HG03521 (cell line): ENCODE measurements around the gene OLIG1.

Experiments used
- ATAC-seq: cut with Tn5 transposase; IDR thresholded peaks from one replicate; pipeline ENCODE4 v1.9.1; 2021; ENCODE audit warnings: mild to moderate bottlenecking, moderate library complexity; ENCODE audit not compliant: unreplicated experiment

OLIG1 gene

GRCh38 chr21:33089395-33090119 lies 19.6 kb downstream of the OLIG1 start:
- no peak for ATAC-seq

DNA sequence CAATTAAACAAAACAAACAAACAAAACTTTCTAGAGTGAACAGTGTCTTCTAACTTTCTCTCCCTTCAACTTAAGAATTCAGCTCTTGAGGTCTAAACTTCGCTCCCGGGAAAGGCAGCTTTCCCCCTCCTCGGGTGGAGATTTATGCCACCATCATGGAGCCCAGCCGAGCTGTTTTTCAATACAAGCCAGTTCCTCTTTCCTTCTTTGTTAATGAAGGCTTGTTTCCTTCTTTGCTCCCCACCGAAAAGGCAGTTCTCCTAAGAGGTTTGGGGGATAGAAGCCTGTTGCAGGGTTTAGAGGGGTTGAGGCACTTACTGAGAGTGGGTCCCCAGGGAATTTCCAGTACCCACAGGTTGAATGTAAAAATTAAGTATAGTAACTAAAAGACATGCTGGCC lies 26.5 kb downstream of the OLIG1 start:
- ATAC-seq, result no peak

GRCh38 chr21:33099131-33099530 lies 29.2 kb downstream of the OLIG1 start:
- ATAC-seq, result no peak

- ATAC-seq, result no peak
These were observed 31.5 kb downstream of the OLIG1 start for GRCh38 chr21:33101300-33101911.

- ATAC-seq, result no peak
These were observed 35.1 kb downstream of the OLIG1 start for GRCh38 chr21:33105088-33105487.

DNA sequence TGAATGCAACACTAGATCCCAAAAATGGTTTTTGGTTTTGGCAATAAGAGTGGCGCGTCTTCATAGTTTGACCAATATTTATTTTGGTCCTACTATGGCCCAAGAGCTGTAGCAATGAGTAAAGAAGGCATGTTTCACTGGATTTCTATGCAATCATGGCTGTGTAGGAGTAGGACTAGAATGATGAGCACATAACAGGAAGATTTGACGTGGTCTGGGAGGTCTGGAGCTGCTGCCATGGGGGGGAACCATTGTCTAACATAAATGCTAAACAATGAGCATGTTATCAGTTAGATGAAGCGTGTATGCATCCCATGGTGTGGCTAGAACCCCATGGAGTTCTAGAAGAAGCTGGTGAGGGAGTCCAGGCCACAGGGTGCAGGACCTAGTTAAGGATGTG lies 38.3 kb downstream of the OLIG1 start:
- ATAC-seq, result no peak

GRCh38 chr21:33109574-33110339 lies 39.8 kb downstream of the OLIG1 start:
- ATAC-seq, result no peak

GRCh38 chr21:33110340-33110715 lies 40.4 kb downstream of the OLIG1 start:
- no peak for ATAC-seq

DNA sequence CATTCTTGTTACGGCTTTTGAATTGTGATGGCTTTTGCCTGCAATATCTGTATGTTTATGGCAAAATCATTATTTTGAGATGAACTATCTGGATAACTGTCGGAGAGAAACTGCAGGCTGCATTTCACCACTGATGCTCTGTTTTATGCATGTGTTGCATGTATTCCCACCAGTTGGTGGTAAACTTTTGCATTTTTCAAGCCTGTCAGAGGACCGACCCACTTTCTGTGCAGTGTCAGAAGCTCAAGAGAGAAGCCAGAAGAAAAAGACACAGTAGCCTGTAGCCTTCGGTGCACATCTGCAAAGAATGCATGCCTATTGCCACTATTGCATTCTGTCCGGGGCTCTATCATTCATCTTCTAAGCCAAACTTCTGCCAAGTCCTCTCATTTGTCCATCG lies 41.6 kb downstream of the OLIG1 start:
- ATAC-seq, result no peak

DNA sequence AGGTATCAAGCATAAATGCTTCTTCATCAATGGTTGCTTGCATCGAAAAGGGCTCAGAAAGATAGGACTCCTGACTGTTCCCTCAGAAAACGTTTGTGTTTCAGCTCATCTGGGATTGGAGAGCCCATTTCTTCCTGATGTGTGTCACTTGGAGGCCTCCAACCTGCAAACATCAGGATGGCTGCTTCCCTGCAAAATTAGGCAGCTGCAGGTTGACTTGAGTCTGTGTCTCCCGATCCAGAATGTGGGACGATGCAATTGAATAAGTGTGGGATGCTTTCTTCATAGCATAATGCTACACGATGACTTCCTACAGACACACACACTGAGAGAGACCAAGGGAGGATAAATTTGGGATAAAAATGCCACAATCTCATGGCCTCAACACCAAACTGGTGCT lies 42.2 kb downstream of the OLIG1 start:
- ATAC-seq, result no peak

GRCh38 chr21:33112681-33113080 lies 42.7 kb downstream of the OLIG1 start:
- ATAC-seq, result no peak

GRCh38 chr21:33113131-33113530 lies 43.2 kb downstream of the OLIG1 start:
- ATAC-seq, result no peak

DNA sequence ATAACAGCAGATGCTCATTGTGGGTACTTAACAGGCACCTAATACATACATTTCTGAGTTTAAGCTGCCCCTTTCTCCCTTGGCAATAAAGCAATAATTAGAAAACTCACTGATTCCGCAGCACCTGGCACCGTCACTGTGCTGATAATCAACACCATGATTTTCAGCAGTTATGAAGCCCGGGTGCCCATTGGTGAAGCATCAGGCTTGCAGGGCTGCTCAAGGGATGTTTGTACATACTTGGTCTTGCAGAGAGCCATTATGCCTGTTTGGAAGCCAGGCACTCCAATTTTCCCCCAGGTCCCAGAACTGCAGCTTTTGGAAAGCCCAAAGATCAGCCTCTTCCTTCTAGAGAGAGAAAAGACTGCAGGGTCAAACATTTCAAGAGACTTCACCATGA lies 44.3 kb downstream of the OLIG1 start:
- ATAC-seq, result no peak

DNA sequence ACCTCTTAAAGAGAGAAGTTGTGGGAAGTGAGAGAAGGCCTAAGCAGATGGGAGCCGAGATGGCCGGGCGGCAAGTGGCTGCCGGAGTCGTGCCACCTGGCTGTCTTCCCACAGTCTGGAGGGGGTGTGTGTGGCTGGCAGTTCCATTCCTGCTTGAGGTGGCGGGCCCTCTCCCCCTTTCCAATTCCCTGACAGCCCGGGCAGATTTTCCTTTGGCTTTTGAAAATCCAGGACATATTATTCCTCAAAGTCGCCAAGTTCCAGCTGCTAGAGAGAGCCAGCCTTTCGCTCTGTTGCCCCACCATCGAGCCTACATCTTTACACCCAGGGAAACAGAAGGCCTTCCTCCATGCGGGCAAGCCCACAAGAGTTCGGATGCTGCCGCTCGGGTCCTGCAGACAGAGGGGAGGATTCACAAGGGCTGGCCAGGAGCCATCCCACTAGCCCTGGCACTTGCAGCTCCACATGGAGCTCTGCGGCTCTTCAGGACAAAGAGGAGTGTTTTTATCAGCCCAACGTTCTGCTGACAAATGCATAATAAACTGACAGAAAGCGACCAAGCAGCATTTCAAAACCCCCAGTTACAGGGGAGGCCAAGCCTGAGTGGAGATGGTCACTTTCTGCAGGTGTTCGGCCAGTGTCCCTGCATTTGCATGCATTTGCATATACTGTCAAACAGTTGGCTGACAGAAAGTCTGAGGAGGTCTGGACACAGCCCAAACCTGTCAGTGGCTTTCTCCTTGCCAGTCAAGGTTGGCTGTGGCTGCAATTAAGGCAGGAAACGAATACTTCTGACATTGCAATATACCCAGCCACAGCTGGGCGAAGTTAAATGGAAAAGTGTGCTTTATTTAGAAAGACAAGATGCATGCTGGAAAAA lies 45.9 kb downstream of the OLIG1 start:
- ATAC-seq, result no peak

DNA sequence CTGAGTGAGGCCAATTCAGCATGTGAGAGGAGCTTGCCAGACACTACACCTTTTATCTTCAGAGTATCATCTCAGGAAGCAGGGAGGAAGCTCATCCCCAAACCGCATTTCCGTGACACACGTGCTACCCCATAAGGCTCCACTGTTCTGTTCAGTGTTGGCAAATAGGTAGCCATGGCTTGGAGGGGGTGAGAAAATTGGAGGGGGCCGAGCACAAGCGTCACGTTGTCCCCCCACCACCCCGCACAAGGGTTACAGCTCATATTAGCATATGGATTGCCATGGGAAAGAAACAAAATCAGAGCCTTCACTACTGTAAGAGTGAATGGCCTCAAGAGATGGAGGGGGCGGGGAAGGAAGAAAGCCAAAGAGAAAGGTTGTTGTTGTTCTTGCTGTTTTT lies 46.7 kb downstream of the OLIG1 start:
- no peak for ATAC-seq

- no peak for ATAC-seq
These were observed 47.4 kb downstream of the OLIG1 start for GRCh38 chr21:33117101-33117888.
